Measurements from ENCODE around the gene HSDL1. TPM values are rescaled to one million over a fixed set of nuclear protein-coding genes. Genes with fewer than 3 reads are reported as not detected.

The HSDL1 gene
- polyA plus RNA-seq, 1 donor from 2014 or later: 217 TPM

- no peaks in the 10 kb centered on the region for H3K27me3 ChIP-seq (ENCODE audit: insufficient read depth, low read depth, low read length)
- H3K4me2 ChIP-seq (ENCODE audit: low read length): no peak overlapping the region
- H3K27ac ChIP-seq (ENCODE audit: low read length): no peak overlapping the region
- H3F3A ChIP-seq (ENCODE audit: insufficient read depth, low read length, poor library complexity, severe bottlenecking): no peaks in the 10 kb centered on the region
- no peaks in the 10 kb centered on the region for H3K79me2 ChIP-seq (replicated peaks; ENCODE audit: insufficient read depth, low read length)
- H2AFZ ChIP-seq (ENCODE audit: low read depth, low read length): no peak overlapping the region
- peaks cover 8% of the 10 kb centered on the region for H3K36me3 ChIP-seq (ENCODE audit: insufficient read depth, low read length)
- H3K9me3 ChIP-seq (ENCODE audit: low read length): no peaks in the 10 kb centered on the region
- TF ChIP-seq TAF1 (IDR thresholded peaks at IDR 0.05; ENCODE audit: low read depth) (no peak), REST (IDR thresholded peaks at IDR 0.05; ENCODE audit: borderline replicate concordance) (no peak), SMC3 (conservative IDR thresholded peaks at IDR 0.05; ENCODE audit: poor library complexity) (no peak), POLR2AphosphoS5 (IDR thresholded peaks at IDR 0.05) (no peak), CTCF (IDR thresholded peaks at IDR 0.05; ENCODE audit: poor library complexity, severe bottlenecking) (no peak), EZH2 (IDR thresholded peaks at IDR 0.05; ENCODE audit: borderline replicate concordance, insufficient read depth, low read length, poor library complexity, severe bottlenecking) (no peak), RAD21 (conservative IDR thresholded peaks at IDR 0.05) (no peak), MXI1 (conservative IDR thresholded peaks at IDR 0.05; ENCODE audit: poor library complexity, severe bottlenecking) (no peak), EP300 (conservative IDR thresholded peaks at IDR 0.05; ENCODE audit: poor library complexity, severe bottlenecking) (no peak)
- no peaks in the 10 kb centered on the region for H3K9me2 ChIP-seq (ENCODE audit: insufficient read depth, low read length)
- H4K20me1 ChIP-seq (ENCODE audit: insufficient read depth): no peaks in the 10 kb centered on the region
- no peak overlapping the region for H3K4me3 ChIP-seq (ENCODE audit: low read length)
- H3K9ac ChIP-seq (ENCODE audit: low read length): no peak overlapping the region
Measured at GRCh38 chr16:84082110-84082509, 62.9 kb downstream of the HSDL1 start.

- no peak overlapping the region for H3K4me3 ChIP-seq (ENCODE audit: low read length)
- TF ChIP-seq CTCF (IDR thresholded peaks at IDR 0.05; ENCODE audit: poor library complexity, severe bottlenecking) (no peak), RAD21 (conservative IDR thresholded peaks at IDR 0.05) (no peak), POLR2AphosphoS5 (IDR thresholded peaks at IDR 0.05) (no peak), EP300 (conservative IDR thresholded peaks at IDR 0.05; ENCODE audit: poor library complexity, severe bottlenecking) (no peak), REST (IDR thresholded peaks at IDR 0.05; ENCODE audit: borderline replicate concordance) (no peak), SMC3 (conservative IDR thresholded peaks at IDR 0.05; ENCODE audit: poor library complexity) (no peak), MXI1 (conservative IDR thresholded peaks at IDR 0.05; ENCODE audit: poor library complexity, severe bottlenecking) (no peak), TAF1 (IDR thresholded peaks at IDR 0.05; ENCODE audit: low read depth) (no peak), EZH2 (IDR thresholded peaks at IDR 0.05; ENCODE audit: borderline replicate concordance, insufficient read depth, low read length, poor library complexity, severe bottlenecking) (no peak)
- no peak overlapping the region for H3K4me2 ChIP-seq (ENCODE audit: low read length)
- no peaks in the 10 kb centered on the region for H3K9me2 ChIP-seq (ENCODE audit: insufficient read depth, low read length)
- no peak overlapping the region for H3K9ac ChIP-seq (ENCODE audit: low read length)
- no peak overlapping the region for H2AFZ ChIP-seq (ENCODE audit: low read depth, low read length)
- no peaks in the 10 kb centered on the region for H4K20me1 ChIP-seq (ENCODE audit: insufficient read depth)
- H3K27me3 ChIP-seq (ENCODE audit: insufficient read depth, low read depth, low read length): no peaks in the 10 kb centered on the region
- H3K79me2 ChIP-seq (replicated peaks; ENCODE audit: insufficient read depth, low read length): no peaks in the 10 kb centered on the region
- no peak overlapping the region for H3K27ac ChIP-seq (ENCODE audit: low read length)
- H3K36me3 ChIP-seq (ENCODE audit: insufficient read depth, low read length): peaks cover 8% of the 10 kb centered on the region
- no peaks in the 10 kb centered on the region for H3F3A ChIP-seq (ENCODE audit: insufficient read depth, low read length, poor library complexity, severe bottlenecking)
- H3K9me3 ChIP-seq (ENCODE audit: low read length): no peaks in the 10 kb centered on the region
Measured at GRCh38 chr16:84081446-84081989, 63.5 kb downstream of the HSDL1 start.
